ENCODE data around the gene FNDC3B. TPM values are rescaled to one million over a fixed set of nuclear protein-coding genes. Genes with fewer than 3 reads are reported as not detected.

FNDC3B gene
- total and polyA plus RNA-seq, 9 of the 15 experiments (the other 6 are each of a cell fraction or from before 2014, with no cell fraction given): 7.0 to 35.8 (median 16.2) TPM

GRCh38 chr3:172226831-172227230 lies 187.5 kb downstream of the FNDC3B start:
- no TSS peak for BruUV-seq (replicated peaks)
- H3K4me1 ChIP-seq (replicated peaks in 1 of 2; ENCODE audit: control insufficient read depth in 2 of 2, insufficient read depth in 2 of 2, low read length in 2 of 2): no peaks in the 10 kb centered on the region
- POLR2A ChIA-PET: no interaction called here

More at GRCh38 chr3:172226831-172227230, 187.5 kb downstream of the FNDC3B start:
- H3K9me1 ChIP-seq (ENCODE audit: control insufficient read depth, insufficient read depth, low read length): no peaks in the 10 kb centered on the region
- 91% methylated on average over 5 of the region's 5 CpGs for WGBS (ENCODE audit: insufficient coverage, low coverage, missing lambda C conversion rate)
- TF ChIP-seq GABPB1 (CRISPR knock-in tag; IDR thresholded peaks at IDR 0.05) (no peak), HLTF (IDR thresholded peaks at IDR 0.05) (no peak), FOXP4 (CRISPR knock-in tag; IDR thresholded peaks at IDR 0.05; ENCODE audit: borderline replicate concordance) (no peak), NBN (IDR thresholded peaks at IDR 0.05; ENCODE audit: low read depth) (no peak), E2F6 (IDR thresholded peaks at IDR 0.05; ENCODE audit: borderline replicate concordance in 1 of 2, extremely low read depth in 1 of 2, insufficient read depth in 1 of 2, insufficient read length in 1 of 2, low read depth in 1 of 2, low read length in 1 of 2, poor library complexity in 1 of 2, severe bottlenecking in 1 of 2) (no peak), SAFB (IDR thresholded peaks at IDR 0.05; ENCODE audit: borderline replicate concordance, low read depth, low read length) (no peak), ZNF77 (CRISPR knock-in tag; IDR thresholded peaks at IDR 0.05) (no peak), ATF7 (IDR thresholded peaks at IDR 0.05) (no peak), ATF2 (CRISPR knock-in tag; IDR thresholded peaks at IDR 0.05) (no peak), IRF1 (CRISPR knock-in tag; IDR thresholded peaks at IDR 0.05; ENCODE audit: borderline replicate concordance) (no peak), ZNF830 (CRISPR knock-in tag; IDR thresholded peaks at IDR 0.05) (no peak), NELFE (IDR thresholded peaks at IDR 0.05; ENCODE audit: insufficient read depth, insufficient read length) (no peak)
- intact Hi-C loops (cut with micrococcal nuclease) (no loop called here), in situ Hi-C loops (cut with MboI) (no loop called here)
- no peak overlapping the region for H2AFZ ChIP-seq (ENCODE audit: low read depth, low read length)
- no peak overlapping the region for H3K27ac ChIP-seq (ENCODE audit: extremely low read depth, low read depth, low read length)
- FAIRE-seq (no peak), ATAC-seq (no peak), DNase-seq (ENCODE audit: extremely low read depth in 1 of 4, low spot score in 3 of 4) (no peak)
- 0 out of 2 replicates have a peak, but pooled peaks cover 7% of the 10 kb centered on the region for H4K20me1 ChIP-seq (replicated peaks; ENCODE audit: control insufficient read depth, insufficient read depth, low read length)
- no peak overlapping the region for H3K4me3 ChIP-seq
- H3K79me2 ChIP-seq (ENCODE audit: control insufficient read depth, insufficient read depth, low read length): peaks cover 30% of the 10 kb centered on the region
- H3K9ac ChIP-seq (ENCODE audit: insufficient read depth in 1 of 2, low read depth in 2 of 2, low read length in 2 of 2): no peak overlapping the region
- CTCF ChIA-PET (ENCODE audit: low intra/inter-chr PET ratio): no interaction called here
- H3K27me3 ChIP-seq (ENCODE audit: control insufficient read depth in 2 of 2, insufficient read depth in 2 of 2, low read length in 2 of 2): no peaks in the 10 kb centered on the region
- peaks cover 22% of the 10 kb centered on the region; the same call in 2 of the 3 replicates for H3K36me3 ChIP-seq (ENCODE audit: control insufficient read depth, insufficient read depth, low read length)
- no peak overlapping the region for H3K4me2 ChIP-seq (ENCODE audit: insufficient read depth, low read length)
- H3K9me3 ChIP-seq (replicated peaks; ENCODE audit: control insufficient read depth, insufficient read depth, low read depth, low read length): no peaks in the 10 kb centered on the region
